Stimulated activated CD8-positive, alpha-beta memory T cell treated with anti-CD3 and anti-CD28 coated beads, Interleukin-4, amount 100 ng/mL, for 24 hours (primary cell): ENCODE measurements around the gene STING1.
"Not testable (repeated sequence)": the region's sequence is repeated elsewhere in the genome, so short reads cannot be mapped to it uniquely, and the experiment has no call there.

ENCODE experiments used
- DNase-seq: peaks from one replicate; pipeline ENCODE4 v3.0.0-alpha.2; 2020; ENCODE audit warnings: low read depth

Gene STING1

GRCh38 chr5:139482050-139482889 lies at the start of gene STING1:
STING1 (minus strand) TSS chr5:139482758; CDS start chr5:139481704, 1,054 bp downstream.
- DNase-seq = peak; percentile 35

DNA sequence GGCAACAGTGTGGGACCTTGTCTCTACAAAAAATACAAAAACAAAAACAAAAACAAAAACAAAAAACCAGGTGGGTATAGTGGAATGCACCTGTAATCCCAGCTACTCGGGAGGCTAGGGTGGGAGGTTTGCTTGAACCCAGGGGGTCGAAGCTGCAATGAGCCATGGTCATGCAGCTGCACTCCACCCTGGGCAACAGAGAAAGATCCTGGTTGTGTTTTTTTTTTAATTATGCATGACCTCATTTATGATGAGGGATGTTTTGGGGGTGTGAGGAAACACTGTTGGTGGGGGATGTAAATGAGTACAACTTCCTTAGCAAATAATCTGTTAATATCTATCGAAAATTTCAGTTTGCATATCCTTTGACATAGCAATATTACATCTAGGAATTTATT lies 49.2 kb upstream of the STING1 start:
- DNase-seq = no peak

DNA sequence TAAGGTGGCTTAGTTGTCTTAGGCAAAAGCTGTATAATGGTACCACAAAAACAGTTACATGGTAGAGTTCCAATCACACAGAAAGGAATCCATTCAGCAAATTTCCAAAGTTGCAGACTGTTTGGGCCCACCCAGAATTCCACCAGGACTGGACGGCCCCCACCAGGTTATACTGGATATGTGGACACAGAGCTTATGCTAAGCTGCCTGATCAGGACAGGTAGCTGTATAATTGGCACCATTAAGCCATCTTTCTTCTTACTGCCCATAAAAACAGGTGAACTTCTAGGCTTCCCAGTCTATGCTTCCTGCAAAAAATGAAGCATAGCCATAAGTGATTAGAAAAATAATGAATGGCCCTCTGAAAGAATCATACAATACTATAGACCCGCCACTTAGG lies 47.5 kb upstream of the STING1 start:
- DNase-seq = not testable (repeated sequence)

GRCh38 chr5:139528695-139529094 lies 46.1 kb upstream of the STING1 start:
- DNase-seq = not testable (repeated sequence)

- not testable (repeated sequence) for DNase-seq
Measured at GRCh38 chr5:139527896-139528467, 45.4 kb upstream of the STING1 start.

DNA sequence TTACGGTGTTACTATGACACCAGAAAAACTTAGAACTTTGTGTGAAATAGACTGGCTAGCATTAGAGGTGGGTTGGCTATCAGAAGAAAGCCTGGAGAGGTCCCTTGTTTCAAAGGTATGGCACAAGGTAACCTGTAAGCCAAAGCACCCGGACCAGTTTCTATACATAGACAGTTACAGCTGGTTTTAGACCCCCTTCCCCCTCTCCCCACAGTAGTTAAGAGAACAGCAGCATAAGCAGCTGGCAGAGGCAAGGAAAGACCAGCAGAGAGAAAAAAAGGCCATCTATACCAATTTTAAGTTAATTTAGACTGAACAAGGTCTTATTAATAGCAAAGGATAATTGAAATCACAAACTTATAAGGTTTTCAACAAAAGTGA lies 44.5 kb upstream of the STING1 start:
- not testable (repeated sequence) for DNase-seq

DNA sequence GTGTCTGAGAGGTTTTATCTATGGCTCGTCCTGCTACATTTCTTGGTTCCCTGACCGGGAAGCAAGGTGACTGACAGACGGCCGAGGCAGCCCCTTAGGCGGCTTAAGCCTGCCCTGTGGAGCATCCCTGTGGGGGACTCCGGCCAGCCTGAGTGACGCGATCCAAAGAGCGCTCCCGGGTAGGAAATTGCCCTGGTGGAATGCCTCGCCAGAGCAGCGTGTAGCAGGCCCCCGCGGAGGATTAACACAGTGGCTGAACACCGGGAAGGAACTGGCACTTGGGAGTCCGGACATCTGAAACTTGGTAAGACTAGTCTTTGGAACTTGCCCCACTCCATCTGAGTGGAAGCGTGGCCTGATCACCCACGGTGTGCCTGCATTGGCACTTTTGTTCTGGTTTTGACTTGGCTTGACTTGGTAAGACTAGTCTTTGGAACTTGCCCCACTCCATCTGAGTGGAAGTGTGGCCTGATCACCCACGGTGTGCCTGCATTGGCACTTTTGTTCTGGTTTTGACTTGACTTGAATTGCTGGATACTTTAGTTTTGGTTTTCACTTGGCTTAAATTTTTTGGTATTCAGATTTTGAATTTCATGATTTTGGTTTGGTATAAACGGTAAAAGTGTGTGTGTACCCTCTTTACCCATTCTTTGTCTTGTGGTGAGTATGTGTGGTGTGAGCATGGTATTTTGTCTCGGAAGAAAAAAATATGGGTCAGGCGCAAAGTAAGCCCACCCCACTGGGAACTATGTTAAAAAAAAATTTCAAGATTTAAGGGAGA lies 43.9 kb upstream of the STING1 start:
- not testable (repeated sequence) for DNase-seq

DNA sequence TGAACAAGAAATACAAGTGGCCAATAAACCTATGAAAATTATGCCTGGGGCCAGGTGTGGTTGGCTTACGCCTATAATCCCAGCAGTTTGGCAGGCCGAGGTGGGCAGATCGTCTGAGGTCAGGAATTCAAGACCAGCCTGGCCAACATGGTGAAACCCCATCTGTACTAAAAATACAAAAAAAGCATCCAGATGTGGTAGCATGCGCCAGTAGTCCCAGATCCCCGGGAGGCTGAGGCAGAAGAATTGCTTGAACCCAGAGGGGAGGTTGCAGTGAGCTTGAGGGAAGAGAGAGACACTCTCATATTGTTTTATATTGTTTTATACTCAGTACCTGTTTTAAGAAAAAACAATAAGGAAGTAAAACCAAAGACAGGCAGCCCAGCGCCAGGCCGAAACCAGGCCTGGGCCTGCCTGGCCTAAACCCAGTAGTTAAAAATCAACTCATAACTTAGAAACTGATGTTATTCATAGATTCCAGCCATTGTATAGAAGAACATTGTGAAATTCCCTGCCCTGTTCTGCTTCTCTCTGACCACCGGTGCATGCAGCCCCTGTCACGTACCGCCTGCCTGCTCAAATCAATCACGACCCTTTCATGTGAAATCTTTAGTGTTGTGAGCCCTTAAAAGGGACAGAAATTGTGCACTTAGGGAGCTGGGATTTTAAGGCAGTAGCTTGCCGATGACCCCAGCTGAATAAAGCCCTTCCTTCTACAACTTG lies 43.2 kb upstream of the STING1 start:
- not testable (repeated sequence) for DNase-seq

- DNase-seq = no peak
Measured at GRCh38 chr5:139524940-139525585, 42.5 kb upstream of the STING1 start.

DNA sequence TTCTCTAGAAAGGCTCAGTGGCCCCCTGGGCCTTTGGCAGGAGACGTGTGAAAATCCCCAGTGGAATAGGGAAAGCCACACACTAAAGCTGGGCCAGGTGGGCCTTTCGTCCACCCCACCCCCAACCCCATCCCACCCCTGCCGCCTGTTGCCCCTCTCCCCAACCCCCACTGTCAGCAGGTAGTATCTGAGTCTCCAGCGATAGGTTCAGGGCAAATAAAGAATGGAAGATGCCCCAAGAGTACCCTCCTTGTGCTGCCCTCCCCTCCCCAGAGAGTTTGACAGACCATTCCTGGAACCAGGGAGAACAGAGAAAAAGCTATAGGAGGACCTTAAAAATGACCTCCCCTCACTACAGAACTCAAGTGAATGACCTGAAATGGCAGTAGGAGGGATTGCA lies 41.9 kb upstream of the STING1 start:
- DNase-seq = no peak

DNA sequence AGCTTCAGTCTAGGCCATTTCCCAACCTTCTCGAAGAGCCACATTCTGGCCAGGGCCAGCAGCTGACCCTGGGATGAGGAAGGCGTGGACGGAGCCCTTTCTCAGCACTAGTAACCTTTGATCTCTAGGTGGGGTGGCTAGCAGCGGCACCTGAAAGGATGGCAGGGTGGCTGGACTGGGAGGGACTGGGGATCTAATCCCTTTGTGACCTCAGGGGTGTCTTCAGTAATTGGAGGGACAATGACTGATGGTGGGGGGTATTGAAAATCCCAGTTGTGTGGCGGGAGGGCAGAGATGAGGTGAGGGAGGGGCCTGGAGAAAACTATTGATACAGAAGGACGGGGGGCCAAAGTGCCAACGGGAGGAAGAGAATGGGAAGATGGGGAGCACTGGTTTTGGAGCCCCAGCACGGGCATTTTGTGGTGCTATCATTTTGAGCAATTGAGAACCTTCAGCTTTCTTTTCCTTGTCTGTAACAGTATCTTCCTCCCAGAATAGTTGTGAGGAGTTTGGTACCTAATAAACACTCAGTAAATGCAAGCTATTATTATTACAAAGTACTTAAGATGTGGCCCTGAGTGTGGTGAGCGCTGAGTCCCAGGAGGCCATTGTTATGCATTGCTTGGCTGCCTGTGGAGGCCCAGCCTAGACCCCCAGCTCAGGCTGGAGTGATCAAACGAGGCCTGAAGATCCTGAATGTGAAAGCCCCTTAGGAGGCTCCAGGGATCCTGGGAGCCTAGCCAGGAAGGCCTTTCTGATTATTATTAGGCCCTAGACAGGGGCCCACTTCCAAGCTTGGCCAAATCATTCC lies 41.3 kb upstream of the STING1 start:
- DNase-seq = no peak

- DNase-seq = peak; percentile 81
Measured at GRCh38 chr5:139517683-139518564, 35.4 kb upstream of the STING1 start.

GRCh38 chr5:139514486-139514856 lies 31.9 kb upstream of the STING1 start:
- no peak for DNase-seq

DNA sequence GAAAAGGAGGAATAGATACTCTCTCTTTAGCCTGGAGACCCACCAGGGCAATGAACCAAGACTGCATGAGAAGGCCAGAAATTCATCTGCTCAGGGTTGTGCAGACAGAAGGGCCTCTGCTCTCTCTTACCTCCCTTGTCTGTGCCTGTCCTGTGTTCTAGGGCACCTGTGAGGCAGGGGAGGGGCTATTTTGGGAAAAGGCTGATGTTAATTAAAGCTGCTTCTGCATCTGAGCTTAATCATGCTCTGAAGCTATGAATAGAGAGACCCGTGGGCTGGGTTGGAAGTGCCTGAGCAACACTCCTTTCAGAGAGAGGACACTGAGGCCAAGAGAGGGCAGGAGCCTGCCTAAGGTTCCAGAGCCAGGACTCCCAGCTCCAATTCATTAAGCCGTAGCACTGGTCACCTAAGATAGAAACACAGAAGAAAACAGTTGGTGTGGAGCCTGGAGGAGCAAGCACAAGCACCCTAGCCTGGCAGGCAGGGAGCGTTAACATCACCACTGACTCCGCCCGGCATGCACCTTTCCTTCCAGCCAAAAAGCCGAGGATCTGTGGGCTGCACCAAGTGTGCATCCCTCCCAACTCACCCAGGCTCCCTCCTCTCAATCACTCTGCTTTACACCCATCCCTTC lies 31.4 kb upstream of the STING1 start:
- DNase-seq = no peak

DNA sequence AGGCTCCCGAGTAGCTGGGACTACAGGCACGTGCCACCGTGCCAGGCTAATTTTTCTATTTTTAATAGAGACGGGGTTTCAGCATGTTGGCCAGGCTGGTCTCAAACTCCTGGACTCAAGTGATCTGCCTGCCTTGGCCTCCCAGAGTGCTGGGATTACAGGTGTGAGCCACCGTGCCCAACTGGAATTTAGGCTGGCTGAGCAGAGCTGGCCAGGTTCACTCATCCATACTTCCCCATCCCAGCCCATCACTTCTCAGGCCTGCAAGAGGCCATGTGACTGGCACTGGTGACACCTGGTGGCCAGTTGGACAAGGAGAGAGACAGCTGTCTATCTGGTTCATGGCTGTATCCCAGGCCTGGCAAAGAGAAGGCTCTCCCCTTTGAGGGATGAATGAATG lies 30.9 kb upstream of the STING1 start:
- DNase-seq = peak; percentile 61

GRCh38 chr5:139512786-139513390 lies 30.3 kb upstream of the STING1 start:
- DNase-seq = no peak

- not testable (repeated sequence) for DNase-seq
Measured at GRCh38 chr5:139504722-139505121, 22.2 kb upstream of the STING1 start.

DNA sequence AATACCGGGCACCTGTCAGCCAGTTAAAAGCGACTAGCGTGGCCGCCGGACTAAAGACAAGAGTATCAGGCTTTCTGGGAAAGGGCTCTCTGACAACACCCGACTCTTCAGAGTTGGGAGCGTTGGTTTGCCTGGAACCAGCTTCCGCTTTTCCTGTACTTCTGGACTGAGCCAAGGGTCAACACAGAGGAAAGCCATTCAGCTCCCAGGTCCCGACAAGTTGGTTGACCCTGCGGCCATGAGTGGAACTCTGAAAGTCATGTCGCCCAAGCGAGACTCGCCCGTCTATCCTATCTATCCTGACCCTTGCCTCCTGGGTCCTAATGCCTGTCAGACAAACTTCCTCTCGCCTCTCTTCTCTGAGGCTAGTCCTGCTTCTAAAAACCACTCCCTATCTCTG lies 21.3 kb upstream of the STING1 start:
- not testable (repeated sequence) for DNase-seq
